Smooth muscle cell (in vitro differentiated cells): Measurements from ENCODE around the gene UBA52. TPM values are rescaled to one million over a fixed set of nuclear protein-coding genes. Genes with fewer than 3 reads are reported as not detected.
A peak's percentile ranks its signal among the peaks of the same experiment; 100 is the strongest.

Experiments used
- DNase-seq: peaks from one replicate; lab custom pipeline; 2025; ENCODE audit not compliant: unreplicated experiment; lab: John Stamatoyannopoulos, UW
- H2AFZ ChIP-seq: fragments of 200-600 bp; sonication (generic); 2 replicates; pipeline ENCODE4 v1.6.0; 2016; ENCODE audit warnings: antibody characterized with exemption, low read depth, mild to moderate bottlenecking
- H3F3A ChIP-seq: fragments of 200-600 bp; sonication (generic); 2 replicates; pipeline ENCODE4 v1.6.0; 2017; ENCODE audit warnings: antibody characterized with exemption, low read depth
- H3K27ac ChIP-seq: fragments of 200-600 bp; sonication (generic); 2 replicates; pipeline ENCODE4 v1.5.1; 2016; ENCODE audit warnings: low read depth, mild to moderate bottlenecking
- H3K27me3 ChIP-seq: fragments of 200-600 bp; sonication (generic); 2 replicates; pipeline ENCODE4 v1.6.1; 2016; ENCODE audit warnings: low read depth, mild to moderate bottlenecking
- H3K36me3 ChIP-seq: fragments of 200-600 bp; sonication (generic); 2 replicates; pipeline ENCODE4 v1.5.1; 2016; ENCODE audit warnings: low read depth
- H3K4me1 ChIP-seq: fragments of 200-600 bp; sonication (generic); 2 replicates; pipeline ENCODE4 v1.5.1; 2016; ENCODE audit warnings: low read depth
- H3K4me2 ChIP-seq: fragments of 200-600 bp; sonication (generic); 2 replicates; pipeline ENCODE4 v1.6.0; 2016; ENCODE audit warnings: mild to moderate bottlenecking
- H3K4me3 ChIP-seq: fragments of 200-600 bp; sonication (generic); 2 replicates; pipeline ENCODE4 v1.5.1; 2016; ENCODE audit warnings: mild to moderate bottlenecking
- H3K79me2 ChIP-seq: fragments of 200-600 bp; sonication (generic); 2 replicates; pipeline ENCODE4 v1.6.0; 2016; ENCODE audit warnings: low read depth, mild to moderate bottlenecking
- H3K9ac ChIP-seq: fragments of 200-600 bp; sonication (generic); 2 replicates; pipeline ENCODE4 v1.6.0; 2016; ENCODE audit warnings: low read depth
- H3K9me3 ChIP-seq: fragments of 200-600 bp; sonication (generic); replicated peaks from 2 replicates; pipeline ENCODE4 v1.5.1; 2016; ENCODE audit warnings: low read depth
- H4K20me1 ChIP-seq: fragments of 200-600 bp; sonication (generic); 2 replicates; pipeline ENCODE4 v1.6.0; 2016; ENCODE audit warnings: low read depth
- CTCF ChIP-seq: fragments of 200-600 bp; sonication (generic); IDR thresholded peaks from 2 replicates; pipeline ENCODE4 v1.5.1; 2017; ENCODE audit warnings: borderline replicate concordance, mild to moderate bottlenecking, antibody characterized with exemption; ENCODE audit not compliant: insufficient read depth, poor library complexity, severe bottlenecking
- WGBS: methylation state at CpG from one replicate; pipeline ENCODE4 v1.1.7; 2016; ENCODE audit warnings: low lambda C conversion rate; 5-methylcytosine and 5-hydroxymethylcytosine counted together
- polyA plus RNA-seq: library from polyadenylated mRNA; unstranded; fragments of >200 nt; fragmentation: Nextera tagmentation; extraction: Ambion mirVana; gene quantifications from 2 replicates; pipeline ENCODE4 v1.2.1, GENCODE V29; 2016
- total RNA-seq: library from RNA; depleted of rRNA; stranded (reverse); fragments of >200 nt; gene quantifications from 2 replicates; pipeline ENCODE4 v1.2.3, GENCODE V29; 2014

UBA52 gene
- total and polyA plus RNA-seq, 2 experiments from 2014 or later, result 752 to 1,086 TPM

GRCh38 chr19:18557411-18558201 is 14.1 kb upstream of the UBA52 start, which contains the start of gene KXD1:
Gene KXD1 (plus strand): TSS chr19:18557870. CDS start chr19:18562057, 4,187 bp downstream.
- peak; percentile 70 for DNase-seq
- no peaks in the 10 kb centered on the region for H3K9me3 ChIP-seq
- peaks cover 39% of the 10 kb centered on the region for H3K79me2 ChIP-seq
- H4K20me1 ChIP-seq, result no peaks in the 10 kb centered on the region
- H3K9ac ChIP-seq, result peak within 1 kb of the TSS; percentile 68
- no peaks in the 10 kb centered on the region for H3F3A ChIP-seq
- H2AFZ ChIP-seq, result peak within 1 kb of the TSS; percentile 12
- no peaks in the 10 kb centered on the region for H3K27me3 ChIP-seq
- peak within 1 kb of the TSS; percentile 64 for H3K4me3 ChIP-seq
- peak within 1 kb of the TSS; percentile 67 for H3K27ac ChIP-seq
- H3K4me1 ChIP-seq, result peaks cover 6% of the 10 kb centered on the region
- TF ChIP-seq CTCF, result no peak
- peak within 1 kb of the TSS; percentile 95 for H3K4me2 ChIP-seq
- WGBS, result 3% methylated on average over 45 of the region's 58 CpGs
- H3K36me3 ChIP-seq, result no peaks in the 10 kb centered on the region

GRCh38 chr19:18558202-18558555 is 13.5 kb upstream of the UBA52 start:
- peak overlapping the region; percentile 64 for H3K4me3 ChIP-seq
- H3K9me3 ChIP-seq, result no peaks in the 10 kb centered on the region
- peak overlapping the region; percentile 67 for H3K27ac ChIP-seq
- H3K36me3 ChIP-seq, result no peaks in the 10 kb centered on the region
- H3F3A ChIP-seq, result no peaks in the 10 kb centered on the region
- no peaks in the 10 kb centered on the region for H4K20me1 ChIP-seq
- H3K27me3 ChIP-seq, result no peaks in the 10 kb centered on the region
- no peak for DNase-seq
- H3K9ac ChIP-seq, result peak overlapping the region; percentile 68
- H3K79me2 ChIP-seq, result peaks cover 39% of the 10 kb centered on the region
- TF ChIP-seq CTCF, result no peak
- peak overlapping the region; percentile 12 for H2AFZ ChIP-seq
- WGBS, result 15% methylated on average over 11 of the region's 11 CpGs
- H3K4me2 ChIP-seq, result peak overlapping the region; percentile 95
- peaks cover 6% of the 10 kb centered on the region for H3K4me1 ChIP-seq

GRCh38 chr19:18558604-18559003 is 13.1 kb upstream of the UBA52 start:
- H3K27ac ChIP-seq, result peak overlapping the region; percentile 67
- WGBS, result 67% methylated on average over 3 of the region's 3 CpGs
- peaks cover 39% of the 10 kb centered on the region for H3K79me2 ChIP-seq
- H3K9ac ChIP-seq, result peak overlapping the region; percentile 68
- peaks cover 6% of the 10 kb centered on the region for H3K4me1 ChIP-seq
- no peaks in the 10 kb centered on the region for H3F3A ChIP-seq
- H3K27me3 ChIP-seq, result no peaks in the 10 kb centered on the region
- no peak overlapping the region for H2AFZ ChIP-seq
- no peaks in the 10 kb centered on the region for H3K36me3 ChIP-seq
- no peaks in the 10 kb centered on the region for H4K20me1 ChIP-seq
- no peak for DNase-seq
- peak overlapping the region; percentile 64 for H3K4me3 ChIP-seq
- no peak for TF ChIP-seq CTCF
- peak overlapping the region; percentile 95 for H3K4me2 ChIP-seq
- H3K9me3 ChIP-seq, result no peaks in the 10 kb centered on the region

- Histone ChIP-seq H3K27me3 (no peaks in the 10 kb centered on the region), H2AFZ (no peak overlapping the region), H3F3A (no peaks in the 10 kb centered on the region), H3K9me3 (no peaks in the 10 kb centered on the region), H3K4me1 (peaks cover 6% of the 10 kb centered on the region), H3K27ac (peak overlapping the region; percentile 84), H3K36me3 (no peaks in the 10 kb centered on the region), H3K4me2 (no peak overlapping the region), H3K79me2 (peaks cover 39% of the 10 kb centered on the region), H3K4me3 (no peak overlapping the region), H3K9ac (no peak overlapping the region), H4K20me1 (no peaks in the 10 kb centered on the region)
- WGBS, result 93% methylated on average over 4 of the region's 5 CpGs
- no peak for TF ChIP-seq CTCF
- DNase-seq, result no peak
Measured at GRCh38 chr19:18559685-18560084, 12.0 kb upstream of the UBA52 start.
